ENCODE measurements around the gene BSG.

BSG gene

GRCh38 chr19:555474-555808 is 17.0 kb upstream of the BSG start:
- TF ChIP-seq POU2F2 (IDR thresholded peaks at IDR 0.05; ENCODE audit: low read depth, low read length), result no peak
- TF ChIP-seq TAF1 (IDR thresholded peaks at IDR 0.05; ENCODE audit: low read depth, low read length), result no peak
- no peak for TF ChIP-seq POLR2A (IDR thresholded peaks at IDR 0.05; ENCODE audit: low read depth, low read length)
- TF ChIP-seq SPI1 (IDR thresholded peaks at IDR 0.05; ENCODE audit: low read depth, low read length), result no peak
- no peak for TF ChIP-seq POLR2AphosphoS5 (IDR thresholded peaks at IDR 0.05; ENCODE audit: low read depth, low read length)
- no peak for TF ChIP-seq PAX5 (IDR thresholded peaks at IDR 0.05; ENCODE audit: insufficient read depth, low read length, severe bottlenecking)
- FAIRE-seq, result no peak
- no peak for DNase-seq (ENCODE audit: insufficient read length, low spot score)

- DNase-seq (ENCODE audit: insufficient read length, low spot score) (no peak), FAIRE-seq (no peak)
- no peak for TF ChIP-seq POLR2A (IDR thresholded peaks at IDR 0.05; ENCODE audit: low read depth, low read length)
- TF ChIP-seq PAX5 (IDR thresholded peaks at IDR 0.05; ENCODE audit: insufficient read depth, low read length, severe bottlenecking), result no peak
- no peak for TF ChIP-seq POLR2AphosphoS5 (IDR thresholded peaks at IDR 0.05; ENCODE audit: low read depth, low read length)
- no peak for TF ChIP-seq POU2F2 (IDR thresholded peaks at IDR 0.05; ENCODE audit: low read depth, low read length)
- TF ChIP-seq SPI1 (IDR thresholded peaks at IDR 0.05; ENCODE audit: low read depth, low read length), result no peak
- TF ChIP-seq TAF1 (IDR thresholded peaks at IDR 0.05; ENCODE audit: low read depth, low read length), result no peak
Measured at GRCh38 chr19:556611-557382, 15.6 kb upstream of the BSG start.

GRCh38 chr19:558770-559439 is 13.5 kb upstream of the BSG start:
- no peak for FAIRE-seq
- no peak for TF ChIP-seq POLR2AphosphoS5 (IDR thresholded peaks at IDR 0.05; ENCODE audit: low read depth, low read length)
- no peak for TF ChIP-seq TAF1 (IDR thresholded peaks at IDR 0.05; ENCODE audit: low read depth, low read length)
- no peak for TF ChIP-seq PAX5 (IDR thresholded peaks at IDR 0.05; ENCODE audit: insufficient read depth, low read length, severe bottlenecking)
- no peak for TF ChIP-seq POLR2A (IDR thresholded peaks at IDR 0.05; ENCODE audit: low read depth, low read length)
- TF ChIP-seq SPI1 (IDR thresholded peaks at IDR 0.05; ENCODE audit: low read depth, low read length), result no peak
- TF ChIP-seq POU2F2 (IDR thresholded peaks at IDR 0.05; ENCODE audit: low read depth, low read length), result no peak
- no peak for DNase-seq (ENCODE audit: insufficient read length, low spot score)

- FAIRE-seq (no peak), DNase-seq (ENCODE audit: insufficient read length, low spot score) (no peak)
- TF ChIP-seq TAF1 (IDR thresholded peaks at IDR 0.05; ENCODE audit: low read depth, low read length), result no peak
- TF ChIP-seq SPI1 (IDR thresholded peaks at IDR 0.05; ENCODE audit: low read depth, low read length), result no peak
- no peak for TF ChIP-seq PAX5 (IDR thresholded peaks at IDR 0.05; ENCODE audit: insufficient read depth, low read length, severe bottlenecking)
- TF ChIP-seq POU2F2 (IDR thresholded peaks at IDR 0.05; ENCODE audit: low read depth, low read length), result no peak
- no peak for TF ChIP-seq POLR2AphosphoS5 (IDR thresholded peaks at IDR 0.05; ENCODE audit: low read depth, low read length)
- no peak for TF ChIP-seq POLR2A (IDR thresholded peaks at IDR 0.05; ENCODE audit: low read depth, low read length)
Measured at GRCh38 chr19:560121-560520, 12.3 kb upstream of the BSG start.

GRCh38 chr19:566403-566802 is 6.0 kb upstream of the BSG start:
- DNase-seq (ENCODE audit: insufficient read length, low spot score) (no peak), FAIRE-seq (no peak)
- TF ChIP-seq PAX5 (IDR thresholded peaks at IDR 0.05; ENCODE audit: insufficient read depth, low read length, severe bottlenecking) (no peak), POLR2A (IDR thresholded peaks at IDR 0.05; ENCODE audit: low read depth, low read length) (no peak), SPI1 (IDR thresholded peaks at IDR 0.05; ENCODE audit: low read depth, low read length) (no peak), POLR2AphosphoS5 (IDR thresholded peaks at IDR 0.05; ENCODE audit: low read depth, low read length) (no peak), TAF1 (IDR thresholded peaks at IDR 0.05; ENCODE audit: low read depth, low read length) (no peak), POU2F2 (IDR thresholded peaks at IDR 0.05; ENCODE audit: low read depth, low read length) (no peak)

- no peak for DNase-seq (ENCODE audit: insufficient read length, low spot score)
- no peak for FAIRE-seq
- TF ChIP-seq SPI1 (IDR thresholded peaks at IDR 0.05; ENCODE audit: low read depth, low read length) (no peak), POLR2A (IDR thresholded peaks at IDR 0.05; ENCODE audit: low read depth, low read length) (no peak), POU2F2 (IDR thresholded peaks at IDR 0.05; ENCODE audit: low read depth, low read length) (no peak), TAF1 (IDR thresholded peaks at IDR 0.05; ENCODE audit: low read depth, low read length) (no peak), PAX5 (IDR thresholded peaks at IDR 0.05; ENCODE audit: insufficient read depth, low read length, severe bottlenecking) (no peak), POLR2AphosphoS5 (IDR thresholded peaks at IDR 0.05; ENCODE audit: low read depth, low read length) (no peak)
Measured at GRCh38 chr19:566844-567243, 5.6 kb upstream of the BSG start.

GRCh38 chr19:567296-567900 is 5.0 kb upstream of the BSG start:
- TF ChIP-seq POU2F2 (IDR thresholded peaks at IDR 0.05; ENCODE audit: low read depth, low read length) (no peak), POLR2A (IDR thresholded peaks at IDR 0.05; ENCODE audit: low read depth, low read length) (no peak), SPI1 (IDR thresholded peaks at IDR 0.05; ENCODE audit: low read depth, low read length) (no peak), POLR2AphosphoS5 (IDR thresholded peaks at IDR 0.05; ENCODE audit: low read depth, low read length) (no peak), PAX5 (IDR thresholded peaks at IDR 0.05; ENCODE audit: insufficient read depth, low read length, severe bottlenecking) (no peak), TAF1 (IDR thresholded peaks at IDR 0.05; ENCODE audit: low read depth, low read length) (no peak)
- FAIRE-seq (no peak), DNase-seq (ENCODE audit: insufficient read length, low spot score) (no peak)

- DNase-seq (ENCODE audit: insufficient read length, low spot score) (no peak), FAIRE-seq (no peak)
- TF ChIP-seq PAX5 (IDR thresholded peaks at IDR 0.05; ENCODE audit: insufficient read depth, low read length, severe bottlenecking) (no peak), SPI1 (IDR thresholded peaks at IDR 0.05; ENCODE audit: low read depth, low read length) (no peak), POU2F2 (IDR thresholded peaks at IDR 0.05; ENCODE audit: low read depth, low read length) (no peak), TAF1 (IDR thresholded peaks at IDR 0.05; ENCODE audit: low read depth, low read length) (no peak), POLR2A (IDR thresholded peaks at IDR 0.05; ENCODE audit: low read depth, low read length) (no peak), POLR2AphosphoS5 (IDR thresholded peaks at IDR 0.05; ENCODE audit: low read depth, low read length) (no peak)
Measured at GRCh38 chr19:570251-570686, 2.1 kb upstream of the BSG start.

Data from GM12891 (cell line).